ENCODE data around the gene HYAL3.

GRCh38 chr3:50278880-50279224 is 20.4 kb downstream of the HYAL3 start, which contains the start of gene LSMEM2:
- TF ChIP-seq POLR2AphosphoS5 (IDR thresholded peaks at IDR 0.05) (no peak), POLR2A (IDR thresholded peaks at IDR 0.05) (no peak), CTCF (IDR thresholded peaks at IDR 0.05) (no peak)

All from gastroesophageal sphincter (tissue), 3 donors.